NCI-H748 (cell line): ENCODE measurements around the gene WNT16.
"Not testable (repeated sequence)": the region's sequence is repeated elsewhere in the genome, so short reads cannot be mapped to it uniquely, and the experiment has no call there.

ENCODE experiments used
- DNase-seq: peaks from one replicate; lab custom pipeline; 2025; ENCODE audit not compliant: unreplicated experiment; lab: John Stamatoyannopoulos, UW

Gene WNT16

GRCh38 chr7:121305109-121305508 lies 23.7 kb upstream of the WNT16 start:
- DNase-seq, result no peak

DNA sequence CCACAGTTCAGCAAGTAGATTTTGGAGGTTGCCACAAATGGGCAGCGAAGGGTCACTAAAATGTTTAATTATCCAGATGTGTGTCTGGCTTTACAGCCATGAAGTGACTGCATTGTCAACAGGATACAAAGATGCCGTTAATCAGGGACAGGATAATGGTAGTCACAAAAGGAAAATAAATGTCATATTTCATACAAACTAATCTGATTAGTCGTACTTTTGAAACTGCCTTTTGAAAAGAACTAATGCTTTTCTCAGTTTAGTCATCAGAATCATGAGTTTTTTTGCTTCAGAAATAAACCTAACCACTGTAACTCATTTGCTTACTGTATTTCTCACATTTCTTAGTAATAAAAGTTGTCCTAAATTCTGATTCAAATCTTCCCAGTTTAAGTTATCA lies 22.2 kb upstream of the WNT16 start:
- DNase-seq, result no peak

DNA sequence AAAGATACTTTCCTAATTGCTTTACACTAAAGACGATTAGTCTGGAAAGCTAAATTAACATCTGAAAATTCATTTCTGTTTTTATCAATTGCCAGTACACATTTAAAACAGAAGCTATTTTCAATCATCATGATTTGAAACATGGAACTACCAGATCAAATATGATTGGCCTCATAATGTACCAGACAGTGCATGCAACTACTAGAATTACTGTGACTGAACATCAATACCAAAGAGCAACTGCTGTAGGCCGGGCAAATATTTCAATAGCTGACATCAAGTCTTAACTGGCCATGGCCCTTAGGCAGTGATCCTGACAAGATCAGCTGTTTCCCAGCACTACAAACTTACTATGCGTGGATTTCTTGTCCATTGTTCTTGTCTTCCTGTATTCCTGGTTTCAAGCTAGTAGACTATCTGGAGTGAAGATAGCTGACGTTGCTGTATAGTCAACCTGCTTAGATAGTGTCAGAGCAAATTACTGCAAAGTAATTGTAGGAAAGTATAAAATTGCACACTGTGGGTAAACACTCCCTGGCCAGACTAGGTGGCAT lies 21.7 kb upstream of the WNT16 start:
- no peak for DNase-seq

DNA sequence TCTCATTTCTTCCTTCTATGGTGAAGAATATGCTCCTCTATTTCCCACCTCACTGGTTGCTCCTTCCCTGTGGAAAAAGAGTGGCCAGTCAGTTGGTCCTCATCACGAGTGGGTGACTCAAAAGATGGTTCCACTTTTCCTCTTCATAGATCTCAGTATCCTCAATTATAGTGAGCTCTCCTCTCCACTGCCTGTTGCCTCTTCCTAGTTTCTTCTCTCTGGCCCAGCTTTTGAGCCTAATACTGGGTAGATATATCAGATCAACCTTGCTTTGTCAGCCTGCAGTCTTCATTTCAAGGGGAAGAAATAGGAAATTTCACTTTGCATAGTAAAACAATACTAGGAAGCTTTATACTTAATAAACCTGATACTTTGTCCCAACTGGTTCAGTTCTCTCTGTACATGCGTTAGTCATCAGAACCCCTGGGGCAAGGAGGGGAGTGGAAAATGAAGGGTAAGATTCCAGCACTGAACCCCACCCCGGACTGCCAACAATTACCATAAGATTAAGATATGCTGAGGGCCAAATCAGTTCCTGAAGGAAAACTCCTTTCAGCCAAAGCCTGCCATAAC lies 15.5 kb upstream of the WNT16 start:
- no peak for DNase-seq

DNA sequence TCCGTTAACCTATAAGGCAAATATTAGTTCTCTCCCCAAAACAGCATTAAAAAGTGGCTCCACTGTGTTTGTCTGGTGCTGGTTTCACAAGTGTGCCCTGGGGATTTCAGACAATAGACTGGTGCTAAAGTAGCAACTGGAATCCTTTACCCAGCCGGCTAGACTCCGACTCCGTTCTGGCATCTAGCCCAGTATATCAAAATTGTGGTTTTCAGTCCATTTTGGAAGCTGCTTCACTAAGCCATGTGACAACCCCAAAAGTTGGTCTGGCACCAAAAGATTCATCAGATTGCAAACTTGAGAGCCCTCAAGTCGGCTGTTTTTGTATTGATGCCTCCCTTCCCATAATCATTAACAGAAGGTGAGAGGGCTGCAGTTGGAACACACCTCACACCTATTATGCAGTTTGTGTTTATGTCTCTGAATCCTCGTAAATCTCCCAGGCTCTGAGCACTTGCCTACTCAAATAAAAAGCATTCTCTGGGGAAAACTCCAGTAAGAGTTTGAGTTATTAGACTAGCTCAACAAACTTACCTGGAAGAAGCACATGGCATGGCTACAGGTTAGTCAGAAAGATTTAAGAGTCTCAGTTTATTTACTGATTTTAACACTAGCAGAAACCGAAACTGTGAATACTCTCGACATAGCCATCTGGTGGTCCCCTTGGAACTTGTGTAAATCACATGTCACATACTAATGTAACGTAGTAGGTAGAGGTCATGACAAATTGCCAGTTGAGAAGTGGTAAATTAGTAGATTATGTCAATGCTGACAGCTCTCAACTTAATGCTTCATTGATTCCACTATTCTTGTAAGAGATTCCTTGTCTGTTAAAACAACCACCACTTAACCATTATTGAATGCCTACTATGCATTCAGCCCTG lies 14.8 kb upstream of the WNT16 start:
- peak; percentile 92 for DNase-seq

- DNase-seq, result not testable (repeated sequence)
Measured at GRCh38 chr7:121315170-121315569, 13.6 kb upstream of the WNT16 start.

DNA sequence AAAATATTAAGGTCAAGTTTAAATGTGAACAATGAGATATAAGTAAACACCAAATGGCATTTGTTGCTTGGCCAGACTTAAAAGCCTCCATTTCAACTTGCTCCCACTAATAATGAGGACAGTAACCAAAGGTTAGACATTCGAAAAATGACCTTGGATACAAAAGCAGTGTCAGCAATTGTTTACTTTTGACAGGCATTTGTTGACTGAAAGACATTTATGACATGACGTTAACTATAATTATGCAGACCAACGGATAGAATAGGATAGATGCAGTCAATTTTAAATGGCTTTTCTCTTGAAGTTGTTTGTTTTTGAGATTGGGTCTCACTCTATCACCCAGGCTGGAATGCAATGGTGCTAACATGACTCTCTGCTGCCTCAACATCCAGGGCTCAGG lies 6.3 kb upstream of the WNT16 start:
- DNase-seq, result peak; percentile 94

- no peak for DNase-seq
Measured at GRCh38 chr7:121323515-121324302, 5.1 kb upstream of the WNT16 start.

- no peak for DNase-seq
Measured at GRCh38 chr7:121327671-121328070, 1.1 kb upstream of the WNT16 start.

GRCh38 chr7:121329191-121330052 lies 622 bp downstream of the WNT16 start:
- peak; percentile 82 for DNase-seq

- DNase-seq, result peak; percentile 70
Measured at GRCh38 chr7:121330053-121330833, 1.4 kb downstream of the WNT16 start.

DNA sequence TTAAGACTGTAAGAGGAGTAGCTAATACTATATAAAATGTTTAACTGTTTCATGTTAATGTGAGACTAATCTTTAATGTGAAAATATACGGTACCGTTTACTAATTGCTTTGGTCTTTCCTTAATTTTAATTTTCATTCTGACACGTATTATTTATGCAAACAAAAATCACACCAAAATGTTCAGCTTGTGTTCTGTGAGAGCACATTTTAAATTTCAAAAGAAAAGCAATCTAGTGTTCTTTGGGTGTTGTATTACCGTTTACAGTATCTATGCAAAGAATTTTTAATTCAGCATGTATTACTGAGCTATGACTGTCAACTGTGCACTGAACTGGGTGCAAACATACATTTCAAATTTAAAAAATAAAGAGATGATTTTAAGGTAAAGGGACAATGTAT lies 2.2 kb downstream of the WNT16 start:
- DNase-seq, result no peak

GRCh38 chr7:121331574-121331973 lies 2.8 kb downstream of the WNT16 start:
- DNase-seq, result no peak

DNA sequence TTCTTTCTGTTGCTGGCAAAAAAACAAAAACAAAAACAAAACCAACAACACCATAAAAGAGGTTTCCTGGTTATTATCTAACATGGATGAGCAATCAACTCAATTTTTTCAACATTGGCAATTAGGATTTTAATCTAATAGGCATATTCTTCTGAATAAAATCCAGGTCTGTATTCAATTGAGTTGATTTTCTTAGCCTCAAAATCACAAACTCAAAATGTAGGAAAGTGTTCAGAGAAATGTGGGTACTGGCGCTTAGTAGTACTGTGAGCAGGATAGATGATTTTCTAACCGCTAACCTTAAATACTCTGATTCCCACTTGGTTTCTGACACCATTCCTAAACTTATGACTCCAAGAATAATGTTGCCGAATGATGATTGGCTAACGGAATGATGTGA lies 5.6 kb downstream of the WNT16 start:
- DNase-seq, result no peak

- DNase-seq, result no peak
Measured at GRCh38 chr7:121334875-121335648, 6.3 kb downstream of the WNT16 start.

DNA sequence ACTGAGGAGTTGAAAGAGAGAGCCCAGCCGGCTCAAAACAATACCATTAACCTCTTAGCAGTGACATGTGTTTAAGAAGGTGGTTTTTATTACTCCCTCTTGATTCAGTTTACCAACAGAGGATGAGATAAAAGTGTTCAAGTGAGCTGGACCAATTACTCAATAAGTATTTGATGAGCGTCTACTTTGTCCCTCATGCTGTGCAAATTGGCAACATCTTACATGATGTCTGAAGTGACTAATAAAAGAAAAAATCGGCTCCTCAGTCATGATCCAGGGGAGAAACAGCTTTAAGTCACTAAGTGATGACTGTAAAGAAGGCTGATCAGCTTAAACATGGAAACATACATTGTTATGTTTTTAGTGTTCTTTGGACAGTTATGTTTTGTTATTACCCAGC lies 7.8 kb downstream of the WNT16 start:
- peak; percentile 34 for DNase-seq

DNA sequence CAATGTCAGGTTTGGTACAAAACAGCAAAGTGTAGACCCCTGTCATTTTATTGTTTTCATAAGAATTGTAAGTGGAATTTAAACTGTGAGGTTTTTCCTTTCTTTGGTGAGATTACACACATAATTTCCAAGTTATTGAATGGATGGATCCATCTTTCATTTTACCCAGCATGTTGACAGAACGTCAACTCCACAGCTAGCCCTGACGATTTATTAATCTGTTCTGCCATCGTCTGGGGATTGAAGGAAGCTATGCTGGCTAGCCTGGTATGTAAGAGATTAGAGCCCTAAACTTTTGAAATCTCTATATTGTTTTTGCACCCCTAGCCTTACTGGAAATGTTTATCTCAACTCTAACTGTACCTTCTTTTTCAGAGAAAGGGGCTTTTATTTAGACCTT lies 8.6 kb downstream of the WNT16 start:
- DNase-seq, result peak; percentile 63

DNA sequence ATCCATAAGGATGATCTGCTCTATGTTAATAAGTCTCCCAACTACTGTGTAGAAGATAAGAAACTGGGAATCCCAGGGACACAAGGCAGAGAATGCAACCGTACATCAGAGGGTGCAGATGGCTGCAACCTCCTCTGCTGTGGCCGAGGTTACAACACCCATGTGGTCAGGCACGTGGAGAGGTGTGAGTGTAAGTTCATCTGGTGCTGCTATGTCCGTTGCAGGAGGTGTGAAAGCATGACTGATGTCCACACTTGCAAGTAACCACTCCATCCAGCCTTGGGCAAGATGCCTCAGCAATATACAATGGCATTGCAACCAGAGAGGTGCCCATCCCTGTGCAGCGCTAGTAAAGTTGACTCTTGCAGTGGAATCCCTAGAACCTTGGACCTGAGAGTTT lies 10.3 kb downstream of the WNT16 start:
- no peak for DNase-seq

- no peak for DNase-seq
Measured at GRCh38 chr7:121341933-121342332, 13.1 kb downstream of the WNT16 start.
